Trophoblast cell (in vitro differentiated cells and primary cell): ENCODE results near the gene RFTN1.

Source experiments
- DNase-seq, 2 donors: peaks; one replicate each; pipeline ENCODE4 v3.0.0-alpha.2; 2016
- H2AFZ ChIP-seq: 2 replicates; pipeline ENCODE4 v1.6.1; 2013; ENCODE audit warnings: low read length, moderate library complexity, mild to moderate bottlenecking; ENCODE audit not compliant: insufficient read depth, poor library complexity
- H2AK5ac ChIP-seq: 2 replicates; pipeline ENCODE4 v1.6.1; 2013; ENCODE audit warnings: mild to moderate bottlenecking, low read length
- H2BK120ac ChIP-seq: 2 replicates; pipeline ENCODE4 v1.6.1; 2013; ENCODE audit warnings: low read length, mild to moderate bottlenecking, moderate library complexity; ENCODE audit not compliant: insufficient read depth, poor library complexity
- H2BK12ac ChIP-seq: 2 replicates; pipeline ENCODE4 v1.6.1; 2013; ENCODE audit warnings: mild to moderate bottlenecking, low read length, moderate library complexity
- H2BK5ac ChIP-seq: 2 replicates; pipeline ENCODE4 v1.6.1; 2013; ENCODE audit warnings: low read length, low read depth, moderate library complexity, mild to moderate bottlenecking; ENCODE audit not compliant: poor library complexity
- H3K14ac ChIP-seq: 2 replicates; pipeline ENCODE4 v1.6.1; 2013; ENCODE audit warnings: mild to moderate bottlenecking, low read length
- H3K18ac ChIP-seq: 2 replicates; pipeline ENCODE4 v1.6.1; 2013; ENCODE audit warnings: mild to moderate bottlenecking, low read length
- H3K23ac ChIP-seq: 2 replicates; pipeline ENCODE4 v1.6.1; 2013; ENCODE audit warnings: low read length
- H3K27ac ChIP-seq: 2 replicates; pipeline ENCODE4 v1.5.1; 2013; ENCODE audit warnings: low read depth, mild to moderate bottlenecking, inconsistent platforms, low read length, moderate library complexity
- H3K27me3 ChIP-seq: 2 replicates; pipeline ENCODE4 v1.6.1; 2013; ENCODE audit warnings: inconsistent platforms, mild to moderate bottlenecking, low read length, moderate library complexity; ENCODE audit not compliant: insufficient read depth
- H3K36me3 ChIP-seq, 2 experiments: 1 replicate in 1 of 2; 2 replicates in 1 of 2; pipeline ENCODE4 v1.6.1; 2013; ENCODE audit warnings: low read length in 2 of 2, mild to moderate bottlenecking in 2 of 2, moderate library complexity in 1 of 2; ENCODE audit not compliant: insufficient read depth in 2 of 2, control insufficient read depth in 1 of 2
- H3K4ac ChIP-seq: 2 replicates; pipeline ENCODE4 v1.6.1; 2013; ENCODE audit warnings: low read depth, mild to moderate bottlenecking, low read length, moderate library complexity
- H3K4me1 ChIP-seq, 2 experiments: 1 replicate in 1 of 2; 2 replicates in 1 of 2; pipeline ENCODE4 v1.6.1; 2013; ENCODE audit warnings: low read length in 2 of 2, mild to moderate bottlenecking in 2 of 2, moderate library complexity in 1 of 2; ENCODE audit not compliant: insufficient read depth in 2 of 2, control insufficient read depth in 1 of 2
- H3K4me2 ChIP-seq: 2 replicates; pipeline ENCODE4 v1.6.1; 2013; ENCODE audit warnings: inconsistent platforms, mild to moderate bottlenecking, low read length, moderate library complexity
- H3K4me3 ChIP-seq: 2 replicates; pipeline ENCODE4 v1.5.1; 2013; ENCODE audit warnings: mild to moderate bottlenecking, low read depth, low read length, inconsistent platforms
- H3K79me1 ChIP-seq: one replicate; pipeline ENCODE4 v1.6.1; 2013; ENCODE audit warnings: low read length
- H3K79me2 ChIP-seq: 2 replicates; pipeline ENCODE4 v1.6.1; 2013; ENCODE audit warnings: low read length, mild to moderate bottlenecking; ENCODE audit not compliant: control insufficient read depth, insufficient read depth, poor library complexity
- H3K9ac ChIP-seq: 2 replicates; pipeline ENCODE4 v1.6.1; 2013; ENCODE audit warnings: mild to moderate bottlenecking, low read length
- H3K9me3 ChIP-seq: 2 replicates; pipeline ENCODE4 v1.6.1; 2013; ENCODE audit warnings: low read depth, mild to moderate bottlenecking, control low read depth, inconsistent platforms, low read length; ENCODE audit not compliant: insufficient read depth
- H4K12ac ChIP-seq: 2 replicates; pipeline ENCODE4 v1.6.1; 2013; ENCODE audit warnings: low read depth, mild to moderate bottlenecking, low read length, moderate library complexity
- H4K8ac ChIP-seq: 2 replicates; pipeline ENCODE4 v1.6.1; 2013; ENCODE audit warnings: low read depth, mild to moderate bottlenecking, low read length, moderate library complexity
- H4K91ac ChIP-seq: one replicate; pipeline ENCODE4 v1.6.1; 2013; ENCODE audit warnings: low read depth, mild to moderate bottlenecking, low read length, moderate library complexity
- WGBS: extraction: QIAGEN DNeasy Blood & Tissue Kit; methylation state at CpG from one replicate; pipeline ENCODE4 v1.1.7; 2013; ENCODE audit warnings: missing lambda C conversion rate; ENCODE audit not compliant: insufficient read length, insufficient coverage; ENCODE audit errors: extremely low coverage; 5-methylcytosine and 5-hydroxymethylcytosine counted together

Gene RFTN1

GRCh38 chr3:16382845-16383244 is 130.7 kb downstream of the RFTN1 start:
- Histone ChIP-seq H3K27ac (no peak overlapping the region), H3K9me3 (peaks cover 4% of the 10 kb centered on the region), H3K79me2 (no peaks in the 10 kb centered on the region), H3K36me3 (no peaks in the 10 kb centered on the region), H3K9ac (no peak overlapping the region), H2AK5ac (no peak overlapping the region), H3K18ac (no peak overlapping the region), H2BK12ac (no peak overlapping the region), H3K14ac (no peak overlapping the region), H2BK120ac (no peak overlapping the region), H2BK5ac (no peak overlapping the region), H3K4me2 (no peak overlapping the region), H2AFZ (no peak overlapping the region), H3K23ac (no peak overlapping the region), H4K12ac (no peak overlapping the region), H3K4me3 (no peak overlapping the region), H3K79me1 (no peaks in the 10 kb centered on the region), H4K8ac (no peak overlapping the region), H3K4me1 (no peaks in the 10 kb centered on the region), H4K91ac (no peak overlapping the region), H3K4ac (no peak overlapping the region), H3K27me3 (no peaks in the 10 kb centered on the region)
- no CpG with 5 or more reads among the region's 5 CpGs for WGBS
- DNase-seq = no peak

DNA sequence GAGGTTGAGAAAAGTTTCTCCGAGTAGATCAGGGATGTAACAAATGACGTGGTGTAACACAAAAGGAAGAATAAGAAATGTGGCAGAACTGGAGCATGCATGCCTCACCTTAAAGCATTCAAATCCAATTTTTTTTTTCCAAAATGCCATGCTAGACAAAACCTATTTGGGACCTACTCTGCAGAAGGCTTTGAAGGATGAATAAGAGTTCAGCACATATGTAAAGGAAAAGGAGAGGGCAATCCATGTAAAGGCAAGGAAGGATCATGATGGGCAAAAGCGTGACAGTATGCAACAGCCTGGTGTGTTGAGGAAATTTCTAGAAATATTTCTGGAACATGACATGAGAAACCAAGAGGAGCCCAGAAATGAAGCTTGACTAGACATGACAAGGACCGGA is 132.1 kb downstream of the RFTN1 start:
- Histone ChIP-seq H3K4ac (no peak overlapping the region), H3K4me1 (no peaks in the 10 kb centered on the region), H3K4me3 (no peak overlapping the region), H2AFZ (no peak overlapping the region), H3K23ac (no peak overlapping the region), H3K9ac (no peak overlapping the region), H3K18ac (no peak overlapping the region), H3K4me2 (no peak overlapping the region), H3K79me2 (no peaks in the 10 kb centered on the region), H3K27ac (no peak overlapping the region), H4K91ac (no peak overlapping the region), H4K12ac (no peak overlapping the region), H3K9me3 (peaks cover 7% of the 10 kb centered on the region), H2AK5ac (no peak overlapping the region), H3K36me3 (no peaks in the 10 kb centered on the region), H2BK12ac (no peak overlapping the region), H3K14ac (no peak overlapping the region), H3K79me1 (no peaks in the 10 kb centered on the region), H4K8ac (no peak overlapping the region), H3K27me3 (no peaks in the 10 kb centered on the region), H2BK5ac (no peak overlapping the region), H2BK120ac (no peak overlapping the region)
- DNase-seq = no peak
- no CpG with 5 or more reads among the region's 4 CpGs for WGBS

DNA sequence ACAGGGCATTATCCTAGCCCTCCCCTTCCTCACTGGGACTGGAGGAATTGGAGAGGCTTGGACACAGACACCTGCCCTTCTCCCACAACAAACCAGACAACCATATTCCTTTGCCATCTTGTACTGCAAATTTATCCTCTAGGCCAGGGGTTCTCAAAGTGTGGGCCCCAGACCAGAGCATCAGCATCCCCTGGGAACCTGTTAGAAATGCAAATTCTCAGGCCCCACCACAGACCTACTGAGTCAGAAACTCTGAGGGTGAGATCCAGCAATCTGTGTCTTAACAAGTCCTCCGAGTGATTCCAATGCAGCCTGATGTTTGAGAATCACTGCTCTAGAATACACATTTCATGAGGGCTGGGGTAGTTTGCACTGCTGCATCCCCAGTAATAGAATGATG is 133.1 kb downstream of the RFTN1 start:
- Histone ChIP-seq H3K23ac (no peak overlapping the region), H3K27ac (no peak overlapping the region), H3K4me3 (no peak overlapping the region), H3K4me2 (no peak overlapping the region), H3K9me3 (peaks cover 7% of the 10 kb centered on the region), H4K8ac (no peak overlapping the region), H4K12ac (no peak overlapping the region), H4K91ac (no peak overlapping the region), H3K4me1 (no peaks in the 10 kb centered on the region), H2BK5ac (no peak overlapping the region), H2AFZ (no peak overlapping the region), H3K18ac (no peak overlapping the region), H2BK12ac (no peak overlapping the region), H3K79me1 (no peaks in the 10 kb centered on the region), H3K36me3 (no peaks in the 10 kb centered on the region), H3K4ac (no peak overlapping the region), H3K14ac (no peak overlapping the region), H2AK5ac (no peak overlapping the region), H3K9ac (no peak overlapping the region), H3K79me2 (no peaks in the 10 kb centered on the region), H2BK120ac (no peak overlapping the region), H3K27me3 (no peaks in the 10 kb centered on the region)
- no peak for DNase-seq
- no CpG with 5 or more reads among the region's 1 CpG for WGBS

DNA sequence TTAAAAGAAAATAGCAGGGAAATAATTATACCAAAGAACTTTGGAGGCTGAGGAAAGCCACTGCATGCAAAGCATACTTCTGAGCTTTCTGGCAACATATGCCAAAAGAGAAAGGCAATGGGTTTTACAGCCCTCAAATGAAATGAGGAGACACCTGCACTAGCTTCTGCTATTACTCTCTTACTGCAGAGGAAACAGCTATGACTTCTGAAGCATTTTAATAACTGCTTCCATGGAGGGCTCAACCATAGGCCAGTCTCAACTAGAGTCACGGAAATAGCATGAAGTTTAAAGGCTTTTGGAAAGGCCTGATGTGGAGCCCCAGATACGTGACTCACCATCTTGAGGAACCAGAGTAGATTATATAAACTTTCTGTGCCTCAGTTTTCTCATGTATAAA is 133.7 kb downstream of the RFTN1 start:
- Histone ChIP-seq H4K8ac (no peak overlapping the region), H3K4ac (no peak overlapping the region), H4K91ac (no peak overlapping the region), H3K79me1 (no peaks in the 10 kb centered on the region), H4K12ac (no peak overlapping the region), H3K23ac (no peak overlapping the region), H3K9ac (no peak overlapping the region), H3K27me3 (no peaks in the 10 kb centered on the region), H2BK120ac (no peak overlapping the region), H3K9me3 (peaks cover 7% of the 10 kb centered on the region), H2BK12ac (no peak overlapping the region), H2BK5ac (no peak overlapping the region), H3K18ac (no peak overlapping the region), H3K14ac (no peak overlapping the region), H3K27ac (no peak overlapping the region), H2AFZ (no peak overlapping the region), H3K36me3 (no peaks in the 10 kb centered on the region), H3K4me3 (no peak overlapping the region), H2AK5ac (no peak overlapping the region), H3K4me1 (no peaks in the 10 kb centered on the region), H3K4me2 (no peak overlapping the region), H3K79me2 (no peaks in the 10 kb centered on the region)
- no CpG with 5 or more reads among the region's 2 CpGs for WGBS
- no peak for DNase-seq
